GM12878 (cell line): ENCODE results near the gene ART4. TPM values are rescaled to one million over a fixed set of nuclear protein-coding genes. Genes with fewer than 3 reads are reported as not detected.

Experiments
- ATAC-seq: fragments of 200-7000 bp; cut with Tn5 transposase; 3 replicates; pipeline ENCODE4 v1.9.1; 2020; ENCODE audit warnings: mild to moderate bottlenecking, moderate library complexity
- BruUV-seq: library from RNA; stranded (reverse); fragments of 400-500 nt; replicated peaks from 2 replicates; lab custom pipeline; 2021; lab: Mats Ljungman, UMichigan
- CTCF ChIA-PET: fragments of 300-600 bp; sonication (Branson Sonifier 250); formaldehyde crosslinking; extraction: SDS; loops from one replicate; lab custom pipeline; 2021; ENCODE audit warnings: inconsistent platforms; lab: Yijun Ruan, JAX
- POLR2A ChIA-PET: fragments of 350-600 bp; formaldehyde crosslinking; extraction: SDS; loops from one replicate; lab custom pipeline; 2021; ENCODE audit warnings: inconsistent platforms; lab: Charles Lee
- RAD21 ChIA-PET: fragments of 300-600 bp; sonication (Branson Sonifier 250); formaldehyde crosslinking; loops from one replicate; lab custom pipeline; 2023; ENCODE audit warnings: antibody characterized with exemption; ENCODE audit not compliant: unreplicated experiment; lab: Charles Lee
- SMC1A ChIA-PET: fragments of 300-600 bp; sonication (Branson Sonifier 250); formaldehyde crosslinking; loops from one replicate; lab custom pipeline; 2023; ENCODE audit not compliant: unreplicated experiment, uncharacterized antibody; lab: Charles Lee
- DNase-seq: peaks from one replicate; pipeline ENCODE4 v3.0.0-alpha.2; 2011; ENCODE audit warnings: low read depth, low spot score
- FAIRE-seq: peaks from 3 replicates; lab custom pipeline; 2011; peaks lifted over from hg19 to GRCh38; lab: Jason Lieb, UNC
- H2AFZ ChIP-seq: 2 replicates; pipeline ENCODE4 v1.6.0; 2011; ENCODE audit warnings: low read depth, low read length, control low read depth; ENCODE audit not compliant: control insufficient read depth
- H3K27ac ChIP-seq: 2 replicates; pipeline ENCODE4 v1.5.1; 2011; ENCODE audit warnings: control low read depth; ENCODE audit not compliant: control insufficient read depth, insufficient read depth
- H3K27me3 ChIP-seq, 2 experiments: replicated peaks in 1 of 2; 2 replicates each; pipeline versions ENCODE4 v1.6.0 to v1.6.1; 2011; ENCODE audit warnings: low read length in 1 of 2; ENCODE audit not compliant: control insufficient read depth in 2 of 2, insufficient read depth in 2 of 2
- H3K36me3 ChIP-seq, 2 experiments: 2 replicates each; pipeline ENCODE4 v1.5.1; 2011; ENCODE audit warnings: low read length in 1 of 2; ENCODE audit not compliant: control insufficient read depth in 2 of 2, insufficient read depth in 2 of 2
- H3K4me1 ChIP-seq: 2 replicates; pipeline ENCODE4 v1.6.1; 2011; ENCODE audit warnings: mild to moderate bottlenecking, low read length, moderate library complexity, mixed read lengths; ENCODE audit not compliant: control insufficient read depth, insufficient read depth
- H3K4me2 ChIP-seq: 2 replicates; pipeline ENCODE4 v1.6.0; 2011; ENCODE audit warnings: control low read depth; ENCODE audit not compliant: control insufficient read depth, insufficient read depth
- H3K4me3 ChIP-seq: fragments of 200-600 bp; sonication (generic); 2 replicates; pipeline ENCODE4 v1.5.1; 2016
- H3K79me2 ChIP-seq: 2 replicates; pipeline ENCODE4 v1.6.0; 2011; ENCODE audit warnings: low read length; ENCODE audit not compliant: control insufficient read depth, insufficient read depth
- H3K9ac ChIP-seq: 2 replicates; pipeline ENCODE4 v1.8.0; 2011; ENCODE audit warnings: low read length, control low read depth, mixed read lengths; ENCODE audit not compliant: control insufficient read depth, insufficient read depth
- H3K9me3 ChIP-seq: replicated peaks from 3 replicates; pipeline ENCODE4 v1.5.1; 2011; ENCODE audit warnings: mild to moderate bottlenecking, low read length; ENCODE audit not compliant: control insufficient read depth, insufficient read depth
- H4K20me1 ChIP-seq: 2 replicates; pipeline ENCODE4 v1.6.0; 2011; ENCODE audit not compliant: control insufficient read depth, insufficient read depth
- ATF2 ChIP-seq: IDR thresholded peaks from 2 replicates; pipeline ENCODE4 v1.6.1; 2012; ENCODE audit warnings: low read length, inconsistent platforms
- CREM ChIP-seq: IDR thresholded peaks from 2 replicates; pipeline ENCODE4 v1.6.1; 2014; ENCODE audit warnings: antibody characterized with exemption, low read depth
- DPF2 ChIP-seq: fragments of 450-650 bp; IDR thresholded peaks from 2 replicates; pipeline ENCODE4 v1.6.1; 2017; ENCODE audit warnings: mild to moderate bottlenecking
- ELK1 ChIP-seq: IDR thresholded peaks from 2 replicates; pipeline ENCODE4 v1.6.1; 2012; ENCODE audit warnings: low read depth, low read length, improper control_type of control experiment
- GABPA ChIP-seq: IDR thresholded peaks from 2 replicates; pipeline ENCODE4 v1.6.1; 2014; ENCODE audit warnings: antibody characterized with exemption, low read depth, mild to moderate bottlenecking, inconsistent platforms
- HCFC1 ChIP-seq: fragments of 150-350 bp; IDR thresholded peaks from 2 replicates; pipeline ENCODE4 v1.6.1; 2014; ENCODE audit warnings: low read length
- HDAC2 ChIP-seq: fragments of 200-600 bp; sonication (generic); IDR thresholded peaks from 2 replicates; pipeline ENCODE4 v1.6.1; 2017
- HDAC6 ChIP-seq: fragments of 200-600 bp; sonication (generic); IDR thresholded peaks from one replicate; pipeline ENCODE4 v1.8.0; 2017; ENCODE audit warnings: antibody characterized with exemption; ENCODE audit not compliant: unreplicated experiment
- IKZF1 ChIP-seq: fragments of 450-650 bp; conservative IDR thresholded peaks from 2 replicates; pipeline ENCODE4 v1.6.1; 2017; ENCODE audit warnings: antibody characterized with exemption, mild to moderate bottlenecking
- KAT2A ChIP-seq: conservative IDR thresholded peaks from 2 replicates; pipeline ENCODE4 v1.6.1; 2011; ENCODE audit warnings: low read depth, low read length; ENCODE audit not compliant: control insufficient read depth
- KDM1A ChIP-seq: fragments of 200-600 bp; sonication (generic); IDR thresholded peaks from 2 replicates; pipeline ENCODE4 v1.6.1; 2016; ENCODE audit warnings: borderline replicate concordance
- LARP7 ChIP-seq: fragments of 450-650 bp; IDR thresholded peaks from 2 replicates; pipeline ENCODE4 v1.6.1; 2017; ENCODE audit warnings: mild to moderate bottlenecking
- MEF2A ChIP-seq: IDR thresholded peaks from 2 replicates; pipeline ENCODE4 v1.6.1; 2011; ENCODE audit warnings: low read depth, mild to moderate bottlenecking, low read length, moderate library complexity; ENCODE audit not compliant: insufficient read depth
- NBN ChIP-seq: fragments of 450-650 bp; IDR thresholded peaks from 2 replicates; pipeline ENCODE4 v1.6.1; 2016
- NFYB ChIP-seq: IDR thresholded peaks from 2 replicates; pipeline ENCODE4 v1.6.1; 2011; ENCODE audit warnings: low read depth, mild to moderate bottlenecking, low read length, improper control_type of control experiment, moderate library complexity; ENCODE audit not compliant: insufficient read depth
- NR2C1 ChIP-seq: fragments of 450-650 bp; IDR thresholded peaks from 2 replicates; pipeline ENCODE4 v1.6.1; 2017; ENCODE audit warnings: antibody characterized with exemption, mild to moderate bottlenecking, moderate library complexity
- POLR2AphosphoS5 ChIP-seq: IDR thresholded peaks from 2 replicates; pipeline ENCODE4 v1.6.1; 2011; ENCODE audit warnings: mild to moderate bottlenecking, low read length, inconsistent platforms
- RB1 ChIP-seq: fragments of 450-650 bp; formaldehyde crosslinking; IDR thresholded peaks from 2 replicates; pipeline ENCODE4 v1.6.1; 2017; ENCODE audit warnings: mild to moderate bottlenecking, borderline replicate concordance
- RUNX3 ChIP-seq: IDR thresholded peaks from 2 replicates; pipeline ENCODE4 v1.6.1; 2012; ENCODE audit warnings: low read length, inconsistent platforms
- SMAD1 ChIP-seq: fragments of 450-650 bp; IDR thresholded peaks from 2 replicates; pipeline ENCODE4 v1.6.1; 2018; ENCODE audit warnings: mild to moderate bottlenecking, low read depth; ENCODE audit not compliant: partially characterized antibody
- SMC3 ChIP-seq: IDR thresholded peaks from 2 replicates; pipeline ENCODE4 v1.6.1; 2011; ENCODE audit warnings: low read length, improper control_type of control experiment, borderline replicate concordance
- SPI1 ChIP-seq: IDR thresholded peaks from 2 replicates; pipeline ENCODE4 v1.6.1; 2011; ENCODE audit warnings: low read depth, mild to moderate bottlenecking, low read length, moderate library complexity, borderline replicate concordance; ENCODE audit not compliant: insufficient read depth
- TAF1 ChIP-seq: IDR thresholded peaks from 2 replicates; pipeline ENCODE4 v1.6.1; 2011; ENCODE audit warnings: mild to moderate bottlenecking, low read depth, low read length, borderline replicate concordance
- TCF3 ChIP-seq: IDR thresholded peaks from 2 replicates; pipeline ENCODE4 v1.6.1; 2012; ENCODE audit warnings: low read depth, mild to moderate bottlenecking, low read length, borderline replicate concordance; ENCODE audit not compliant: insufficient read depth
- TCF7 ChIP-seq: IDR thresholded peaks from 2 replicates; pipeline ENCODE4 v1.6.1; 2014; ENCODE audit warnings: antibody characterized with exemption, borderline replicate concordance
- WGBS: methylation state at CpG from one replicate; pipeline ENCODE4 v1.1.6; 2016; ENCODE audit warnings: low lambda C conversion rate; ENCODE audit not compliant: insufficient replicate concordance, insufficient coverage; ENCODE audit errors: missing lambda C conversion rate; 5-methylcytosine and 5-hydroxymethylcytosine counted together
- in situ Hi-C: fragments of 300-500 bp; cut with MboI; formaldehyde crosslinking; loops from 9 replicates; pipeline ENCODE4 v1.14.3; 2018; ENCODE audit warnings: mixed read lengths
- intact Hi-C: fragments of 100-400 bp; cut with micrococcal nuclease; formaldehyde crosslinking; loops from one replicate; pipeline ENCODE4 v1.14.2; 2022; ENCODE audit not compliant: unreplicated experiment
- polyA plus RNA-seq, 11 experiments: library from polyadenylated mRNA; depleted of rRNA in 4 of 11; unstranded in 6 of 11; stranded (reverse) in 5 of 11; fragments of >200 nt; fragmentation: Nextera tagmentation in 4 of 11; fragmentation: Illumina TruSeq in 1 of 11; extraction: Ambion mirVana in 4 of 11; extraction: Trizol in 1 of 11; gene quantifications; 1 replicate in 1 of 11; 2 replicates in 10 of 11; pipeline versions ENCODE4 v1.2.1 to v1.2.3, GENCODE V29; 2011 to 2016; ENCODE audit warnings: inconsistent platforms in 2 of 11, missing spikeins in 2 of 11, low read depth in 1 of 11
- total RNA-seq, 4 experiments: library from RNA; depleted of rRNA in 3 of 4; stranded (reverse); fragments of >200 nt in 3 of 4; fragmentation: Illumina TruSeq in 1 of 4; extraction: Trizol in 1 of 4; gene quantifications; 2 replicates each; pipeline versions ENCODE4 v1.2.1 to v1.2.3, GENCODE V29; 2013 to 2021

ART4 gene
- total and polyA plus RNA-seq, 10 of the 15 experiments (the other 5 are each of a cell fraction or from before 2014, with no cell fraction given): 0.02 TPM; not detected in 9

- TF ChIP-seq SMAD1 (no peak), GABPA (no peak), NBN (no peak), DPF2 (no peak), TAF1 (no peak), TCF7 (no peak)
Observed at GRCh38 chr12:14850929-14851663, 7.8 kb upstream of the ART4 start (continued).

DNA sequence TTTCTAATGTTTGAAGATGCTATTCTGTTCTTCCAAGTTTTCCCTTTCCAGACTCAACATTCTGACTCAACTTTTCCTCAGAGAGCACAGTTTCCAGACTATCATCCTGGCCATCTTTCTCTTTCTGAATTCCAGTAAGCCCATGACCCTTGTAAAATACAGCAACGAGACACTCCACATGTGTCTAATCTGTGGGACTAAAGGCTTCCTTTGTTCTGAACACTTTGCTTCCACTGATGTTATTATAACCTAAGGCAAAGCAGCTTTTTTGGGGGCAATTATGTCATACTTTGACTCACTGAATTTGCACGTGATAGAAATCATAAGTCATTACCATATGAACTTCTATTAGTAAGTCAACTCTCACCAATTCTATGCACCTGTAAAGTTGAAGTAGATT, 6.3 kb upstream of the ART4 start:
- no peak for FAIRE-seq
- no peaks in the 10 kb centered on the region for H3K79me2 ChIP-seq
- in situ Hi-C loops: loop anchor here (5.0 kb wide), 1 partner anchor 148 kb away; no protein-coding TSS in a partner anchor
- no peak overlapping the region for H3K4me2 ChIP-seq
- ChIA-PET RAD21 (interaction anchor here (4.8 kb wide), 1 partner anchor 146 kb away, joined by 70 read pairs; no protein-coding TSS in a partner anchor), POLR2A (no interaction called here), SMC1A (interaction anchor here (1.1 to 15.6 kb wide), 5 partner anchors 34 to 147 kb away, joined by 3 to 242 read pairs (median 6); partner anchors contain the start of genes C12orf60 and WBP11), CTCF (interaction anchor here (6.4 to 9.9 kb wide), 2 partner anchors 41 to 146 kb away, joined by 82 to 104 read pairs; no protein-coding TSS in a partner anchor)
- ATAC-seq: no peak
- H4K20me1 ChIP-seq: no peaks in the 10 kb centered on the region
- no peak overlapping the region for H3K27ac ChIP-seq
- no peaks in the 10 kb centered on the region for H3K9me3 ChIP-seq
- H3K9ac ChIP-seq: no peak overlapping the region
- H3K4me3 ChIP-seq: no peak overlapping the region
- H2AFZ ChIP-seq: no peak overlapping the region
- no TSS peak for BruUV-seq
- intact Hi-C loops: loop anchor here (5.0 kb wide), 3 partner anchors 33 to 418 kb away; partner anchors contain the start of gene ERP27
- no peak for DNase-seq
- H3K27me3 ChIP-seq: no peaks in the 10 kb centered on the region
- no peaks in the 10 kb centered on the region for H3K4me1 ChIP-seq
- 41% methylated on average over 2 of the region's 2 CpGs for WGBS
- H3K36me3 ChIP-seq: no peaks in the 10 kb centered on the region
- TF ChIP-seq NFYB (no peak), CREM (no peak), SMC3 (no peak), KDM1A (no peak), KAT2A (no peak), HDAC2 (no peak), TCF3 (no peak), LARP7 (no peak), RUNX3 (no peak), HCFC1 (no peak), POLR2AphosphoS5 (no peak), ELK1 (no peak), MEF2A (no peak), ATF2 (no peak), RB1 (no peak), HDAC6 (no peak), SPI1 (no peak), NR2C1 (no peak), IKZF1 (no peak)
